M059J (cell line): Measurements from ENCODE around the gene CASS4. TPM values are rescaled to one million over a fixed set of nuclear protein-coding genes. Genes with fewer than 3 reads are reported as not detected.
A peak's percentile ranks its signal among the peaks of the same experiment; 100 is the strongest.

ENCODE experiments used
- DNase-seq: peaks from one replicate; pipeline ENCODE4 v3.0.0-alpha.2; 2012; ENCODE audit warnings: low read depth
- total RNA-seq: library from RNA; depleted of rRNA; stranded (reverse); fragments of >200 nt; shearing (Covaris generic); gene quantifications from 2 replicates; pipeline ENCODE4 v1.2.3, GENCODE V29; 2014

CASS4 gene
- total RNA-seq, 1 experiment from 2014 or later = 0.15 TPM

DNA sequence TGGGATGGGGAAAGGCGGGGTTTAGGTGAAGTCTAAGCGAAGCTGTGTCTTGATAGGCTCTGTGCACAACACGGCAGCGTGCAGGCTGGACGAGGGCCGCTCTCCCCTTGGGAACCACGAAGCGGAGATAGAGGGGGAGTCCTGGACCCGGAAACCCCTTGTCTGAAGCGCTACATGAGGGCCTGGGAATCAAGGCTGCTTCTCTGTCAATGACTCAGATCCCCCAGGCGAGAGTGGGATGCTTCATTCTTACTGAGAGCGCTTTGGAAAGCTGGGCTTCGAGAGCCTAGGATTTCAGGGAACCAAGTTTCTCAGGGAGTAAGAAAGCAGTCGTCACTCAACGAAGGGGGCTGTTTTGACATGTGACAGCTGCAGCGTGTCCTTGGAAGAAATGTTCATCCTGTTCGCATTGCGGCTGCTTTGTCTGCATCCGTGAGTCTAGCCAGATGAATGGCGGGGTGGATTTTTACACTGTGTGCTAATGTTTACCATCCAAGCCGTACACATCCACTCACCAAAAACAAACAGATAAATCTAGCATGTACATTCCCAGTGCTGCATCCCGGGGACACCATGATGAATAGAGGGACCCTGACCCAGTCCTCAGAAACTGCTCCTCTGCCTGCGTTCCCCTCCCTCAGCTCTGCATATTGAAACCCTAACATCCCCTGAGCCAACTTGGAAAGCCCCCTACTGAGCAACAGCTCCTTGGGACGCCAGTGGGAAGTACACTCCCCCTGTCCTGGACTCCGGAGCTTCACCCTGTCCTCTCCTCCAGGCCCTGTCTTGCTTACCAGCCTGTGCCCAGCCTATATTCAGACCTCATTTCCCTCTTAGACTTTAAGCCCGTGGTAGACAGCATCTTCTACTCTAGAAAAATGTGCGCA lies 31.8 kb downstream of the CASS4 start:
- peak; percentile 47 for DNase-seq

DNA sequence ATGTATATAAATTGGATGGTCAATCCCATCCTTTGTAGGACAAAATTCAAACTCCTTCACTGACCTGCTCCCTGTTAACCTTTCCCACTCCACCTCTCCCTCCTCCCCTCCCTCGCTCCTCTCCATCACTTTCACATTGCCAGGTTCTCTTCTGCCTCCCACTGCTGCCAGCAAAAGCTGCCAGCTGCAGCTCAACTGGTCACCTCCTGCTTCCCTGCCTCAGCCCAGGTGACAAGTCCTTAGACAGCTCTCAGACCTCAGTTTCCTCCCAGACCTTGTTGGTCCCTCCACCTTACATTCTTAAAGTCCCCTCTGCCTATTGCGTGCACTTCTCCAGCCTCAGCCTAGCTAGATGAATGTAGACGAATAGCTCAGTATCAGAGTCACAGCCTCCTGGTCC lies 33.1 kb downstream of the CASS4 start:
- DNase-seq = no peak

DNA sequence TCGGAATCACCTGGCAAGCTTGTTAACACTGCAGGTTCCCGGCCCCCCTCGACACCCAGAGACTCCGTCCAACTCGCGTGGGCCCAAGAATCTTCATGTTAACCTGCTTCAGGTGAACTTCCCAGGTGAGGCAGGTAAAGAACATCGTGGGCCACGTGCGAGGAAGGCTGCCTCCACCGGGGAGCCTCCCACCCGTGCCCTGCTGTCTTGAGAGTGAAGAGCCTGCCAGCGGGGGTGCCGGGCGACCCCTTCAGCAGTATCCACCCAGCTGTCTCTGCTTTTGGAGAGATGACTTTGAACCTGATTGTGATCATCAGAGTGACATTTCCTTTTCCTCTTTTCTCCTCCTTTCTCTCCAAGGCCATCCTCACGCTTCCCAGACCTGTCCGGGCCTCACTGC lies 33.5 kb downstream of the CASS4 start:
- no peak for DNase-seq

DNA sequence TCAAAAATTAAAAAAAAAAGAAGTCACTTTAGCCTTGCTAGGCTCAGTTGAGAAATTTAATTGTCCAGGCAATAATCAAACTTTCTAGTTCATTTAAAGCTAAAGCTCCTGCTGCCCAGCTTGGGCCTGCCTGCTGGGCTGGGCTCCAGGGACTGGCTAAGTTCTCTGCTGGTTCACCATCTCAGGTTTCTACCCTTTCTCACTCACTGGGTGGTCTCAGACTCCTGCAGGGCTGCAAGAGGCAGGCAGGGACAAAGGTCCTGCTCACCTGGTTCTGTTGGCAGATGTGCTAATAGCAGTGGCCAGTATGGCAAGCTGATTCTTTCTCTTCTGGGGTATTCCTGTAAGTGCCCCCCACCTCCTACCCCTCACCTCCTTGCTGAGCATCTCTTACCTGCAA lies 35.2 kb downstream of the CASS4 start:
- no peak for DNase-seq

DNA sequence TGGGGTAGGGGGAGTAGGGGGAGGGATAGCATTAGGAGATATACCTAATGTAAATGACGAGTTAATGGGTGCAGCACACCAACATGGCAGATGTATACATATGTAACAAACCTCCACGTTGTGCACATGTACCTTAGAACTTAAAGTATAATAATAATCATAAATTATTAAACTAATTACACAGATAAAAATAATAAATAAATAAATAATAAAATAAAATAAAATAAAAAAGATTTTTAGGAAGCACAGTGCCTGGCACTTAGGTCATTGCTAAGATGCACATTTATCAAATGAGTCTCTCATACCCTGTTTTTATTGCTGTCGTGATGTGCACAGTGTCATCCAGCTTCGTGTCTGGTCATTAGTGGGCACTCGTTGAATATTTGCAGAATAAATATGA lies 37.4 kb downstream of the CASS4 start:
- DNase-seq = no peak

DNA sequence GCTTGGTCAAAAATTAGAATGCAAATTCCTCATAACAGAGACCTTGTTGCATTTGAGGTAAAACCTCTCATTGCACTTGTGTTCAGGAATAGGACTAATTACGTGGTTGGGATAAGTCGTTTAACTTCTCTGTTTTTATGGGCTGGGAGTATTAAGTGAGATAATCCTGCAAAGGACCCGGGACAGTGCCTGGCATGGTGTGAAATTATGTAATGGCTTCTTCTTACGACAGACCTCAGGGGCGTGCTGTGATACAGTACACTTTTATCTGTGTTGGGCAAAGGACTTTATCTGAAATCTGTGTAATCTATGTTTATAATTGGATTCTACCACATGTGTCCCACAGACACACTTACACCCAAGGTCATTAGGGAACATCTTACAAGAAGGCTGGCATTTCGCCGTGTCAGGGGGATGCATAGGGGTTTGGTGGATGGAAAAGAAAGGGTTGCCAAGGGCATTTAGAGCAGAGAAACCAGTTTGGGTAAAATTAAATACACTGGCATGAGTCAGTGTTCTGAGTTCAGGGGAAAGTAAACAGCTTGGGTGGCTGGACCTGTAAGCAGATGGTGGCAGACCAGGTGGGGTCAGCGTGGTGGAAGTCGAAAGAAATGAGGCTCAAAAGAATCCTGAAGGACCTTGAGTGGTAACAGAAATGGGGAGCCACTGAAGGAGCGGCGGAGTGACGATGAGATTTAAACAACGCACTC lies 39.2 kb downstream of the CASS4 start:
- no peak for DNase-seq

DNA sequence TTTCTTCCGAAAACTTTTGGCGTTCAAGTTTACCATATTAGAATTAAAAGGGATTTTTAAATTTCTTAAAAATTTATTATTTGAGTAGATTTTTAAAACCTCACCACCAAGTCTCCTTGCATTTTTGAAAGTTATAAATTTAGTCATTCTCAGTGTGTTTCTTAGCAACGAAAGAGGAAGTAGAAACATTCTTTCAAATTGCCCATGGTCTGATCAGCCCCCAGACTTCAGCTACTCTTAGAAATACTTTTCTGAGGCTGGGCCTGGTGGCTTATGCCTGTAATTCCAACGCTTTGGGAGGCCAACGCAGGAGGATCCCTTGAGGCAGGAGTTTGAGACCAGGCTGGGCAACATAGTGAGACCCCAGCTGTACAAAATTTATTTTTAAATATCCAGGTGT lies 41.3 kb downstream of the CASS4 start:
- no peak for DNase-seq

DNA sequence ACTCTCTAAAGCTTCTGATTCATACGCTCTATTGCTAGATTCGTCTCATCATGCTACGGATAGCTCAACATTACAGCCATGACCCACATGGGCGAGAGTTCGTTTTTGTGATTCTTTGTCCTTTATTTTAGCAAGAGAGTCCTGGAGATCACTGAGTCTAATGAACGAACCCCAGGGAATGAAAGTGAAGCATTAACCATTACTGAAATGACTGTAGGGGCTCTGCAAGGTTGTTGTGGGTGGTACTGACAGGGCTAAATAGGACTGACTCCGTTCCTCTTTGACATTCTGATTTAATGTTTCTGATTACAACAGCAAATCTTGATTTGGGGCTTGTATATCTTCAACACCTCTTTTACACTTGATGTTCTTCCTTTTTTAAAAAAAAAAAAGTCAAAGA lies 42.7 kb downstream of the CASS4 start:
- no peak for DNase-seq

DNA sequence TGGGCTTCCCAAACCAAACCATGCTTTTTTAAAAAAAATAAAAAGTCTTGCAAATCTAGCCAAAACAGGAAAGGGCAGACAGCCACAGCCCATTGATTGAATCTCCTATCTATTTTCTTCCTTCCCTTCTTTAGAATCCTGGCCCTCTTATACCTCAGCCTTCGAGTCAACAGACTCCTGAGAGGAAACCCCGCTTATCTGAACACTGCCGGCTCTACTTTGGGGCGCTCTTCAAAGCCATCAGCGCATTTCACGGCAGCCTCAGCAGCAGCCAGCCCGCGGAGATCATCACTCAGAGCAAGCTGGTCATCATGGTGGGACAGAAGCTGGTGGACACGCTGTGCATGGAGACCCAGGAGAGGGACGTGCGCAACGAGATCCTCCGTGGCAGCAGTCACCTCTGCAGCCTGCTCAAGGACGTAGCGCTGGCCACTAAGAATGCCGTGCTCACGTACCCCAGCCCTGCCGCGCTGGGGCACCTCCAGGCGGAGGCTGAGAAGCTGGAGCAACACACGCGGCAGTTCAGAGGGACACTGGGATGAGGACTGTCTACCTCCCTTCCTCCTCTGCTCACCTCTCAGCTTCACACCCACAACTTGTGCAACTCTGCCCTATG lies 46.3 kb downstream of the CASS4 start:
- no peak for DNase-seq

DNA sequence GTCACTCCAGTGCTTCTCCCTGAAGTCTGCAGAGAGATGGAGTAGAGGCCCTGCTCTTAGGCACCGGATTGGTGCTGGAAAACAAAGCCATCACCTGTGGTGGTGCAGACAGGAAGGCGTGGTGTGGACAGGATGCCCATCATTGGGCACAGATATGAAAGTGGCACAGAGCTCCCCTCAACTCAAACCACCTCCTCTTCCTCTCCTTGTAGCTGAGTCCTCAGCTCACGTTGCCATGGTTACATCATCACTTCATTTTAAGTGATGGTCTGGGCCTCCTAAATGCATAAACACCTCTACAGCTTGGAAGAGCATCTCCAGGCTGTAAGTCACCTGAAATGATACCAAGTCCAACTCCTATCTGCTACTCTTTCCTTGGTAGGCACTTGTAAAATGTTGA lies 48.4 kb downstream of the CASS4 start:
- DNase-seq = no peak

DNA sequence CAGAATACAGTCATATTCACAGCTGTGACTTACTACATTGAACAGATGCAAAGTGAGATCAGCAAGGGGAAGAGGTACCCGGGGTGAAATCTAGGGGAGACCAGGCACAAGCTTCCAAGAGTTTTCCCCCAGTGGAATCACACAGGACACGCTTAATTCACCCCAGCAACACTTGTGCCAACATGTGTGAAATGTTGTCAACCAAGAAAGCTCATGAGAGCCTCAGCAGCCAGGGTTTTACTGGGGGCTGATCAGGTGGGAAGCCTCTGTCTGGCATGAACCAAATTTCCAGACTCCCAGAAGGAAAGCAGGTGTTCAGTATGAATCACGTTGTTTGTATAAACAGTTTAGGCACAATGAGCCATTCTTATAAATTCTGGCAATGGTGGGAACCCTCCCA lies 49.5 kb downstream of the CASS4 start:
- no peak for DNase-seq

DNA sequence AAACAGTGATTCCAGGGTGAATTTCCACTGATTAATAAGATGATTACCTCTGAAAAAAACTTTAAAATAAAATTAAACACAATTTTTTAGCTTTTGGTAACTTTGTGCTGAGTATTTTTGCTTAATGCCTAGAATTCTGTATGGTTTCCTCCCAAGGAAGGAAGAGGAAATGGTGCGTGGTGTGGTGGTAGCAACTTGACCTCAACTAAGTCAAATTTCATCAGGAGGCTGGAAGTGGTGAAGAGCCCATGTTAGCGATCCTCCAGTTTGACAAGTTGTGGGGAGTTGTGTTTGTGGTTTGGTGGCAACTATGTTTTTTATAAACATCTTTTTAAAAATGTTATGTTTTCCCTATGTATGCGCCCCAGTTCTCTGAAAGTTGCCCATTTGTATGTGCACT lies 51.4 kb downstream of the CASS4 start:
- DNase-seq = no peak

DNA sequence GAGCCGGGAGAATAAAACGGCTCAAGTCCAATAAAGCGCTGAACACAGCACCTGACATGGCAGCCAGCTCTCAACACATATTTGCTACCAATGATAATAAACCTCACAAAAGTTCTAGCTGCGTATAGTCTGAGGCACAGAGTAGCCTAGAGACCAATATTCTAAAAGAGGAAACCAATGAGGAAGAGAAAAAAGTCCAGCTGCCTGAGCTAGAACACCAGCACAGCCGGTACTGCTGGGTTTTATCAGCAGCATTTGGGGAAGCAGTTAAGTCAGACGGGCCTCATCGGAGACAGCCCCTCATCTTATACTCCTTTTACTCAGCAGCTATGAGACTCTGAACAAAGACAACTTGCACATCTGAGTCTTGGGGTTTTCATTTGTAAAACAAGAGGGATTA lies 53.9 kb downstream of the CASS4 start:
- DNase-seq = no peak

DNA sequence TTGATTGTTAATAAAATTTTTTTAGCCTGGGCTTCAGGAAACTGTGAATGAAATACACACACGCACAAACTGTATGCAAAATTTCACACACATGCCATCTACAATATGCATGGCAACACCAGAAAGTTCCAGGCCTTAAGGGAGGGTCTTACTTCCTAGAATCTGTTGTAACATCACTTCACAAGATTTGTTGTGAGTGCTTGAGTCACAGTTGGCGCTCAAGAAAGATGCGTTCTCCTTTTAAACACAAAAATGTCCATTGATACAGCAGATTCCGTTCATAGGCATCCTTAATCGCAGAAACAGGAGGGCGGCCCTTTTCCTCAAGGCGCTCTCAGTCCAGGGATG lies 55.9 kb downstream of the CASS4 start:
- no peak for DNase-seq

DNA sequence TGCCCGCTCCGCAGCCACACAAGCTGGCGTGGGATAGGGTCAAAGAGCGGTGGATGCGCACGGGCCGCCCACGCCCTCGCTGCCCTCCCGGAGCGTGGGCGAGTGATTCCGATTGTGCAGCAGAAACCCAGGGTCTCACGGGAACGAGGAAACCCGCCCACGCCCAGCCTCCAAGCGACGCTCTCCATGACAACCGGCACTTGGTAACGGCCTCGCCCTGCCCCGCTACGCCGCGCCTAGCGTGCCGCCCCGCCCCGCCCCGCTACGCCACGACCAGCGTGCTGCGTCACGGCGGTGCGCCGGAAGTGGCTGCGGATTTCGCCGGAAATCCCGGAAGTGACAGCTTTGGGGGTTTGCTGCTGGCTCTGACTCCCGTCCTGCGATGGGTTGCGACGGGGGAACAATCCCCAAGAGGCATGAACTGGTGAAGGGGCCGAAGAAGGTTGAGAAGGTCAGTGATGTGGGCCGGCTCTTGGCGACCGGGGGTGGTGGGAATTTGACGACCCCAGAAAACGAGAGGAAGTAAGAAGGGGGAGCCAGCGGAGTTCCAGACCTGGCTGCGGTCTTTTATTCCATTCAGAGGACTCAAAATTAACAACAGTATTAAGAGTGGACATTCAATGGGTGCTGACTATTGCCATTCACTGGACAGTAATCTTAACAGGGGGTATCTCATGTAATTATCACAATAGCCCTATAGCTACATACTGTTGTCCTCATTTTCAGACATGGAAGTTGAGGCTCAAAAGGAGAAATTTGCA lies 56.4 kb downstream of the CASS4 start, which contains the start of gene RTF2:
Gene RTF2 (plus strand): TSS at position 312 of the 761 bp plus-strand sequence. CDS start 71 bp downstream, at position 383.
- peak; percentile 94 for DNase-seq

DNA sequence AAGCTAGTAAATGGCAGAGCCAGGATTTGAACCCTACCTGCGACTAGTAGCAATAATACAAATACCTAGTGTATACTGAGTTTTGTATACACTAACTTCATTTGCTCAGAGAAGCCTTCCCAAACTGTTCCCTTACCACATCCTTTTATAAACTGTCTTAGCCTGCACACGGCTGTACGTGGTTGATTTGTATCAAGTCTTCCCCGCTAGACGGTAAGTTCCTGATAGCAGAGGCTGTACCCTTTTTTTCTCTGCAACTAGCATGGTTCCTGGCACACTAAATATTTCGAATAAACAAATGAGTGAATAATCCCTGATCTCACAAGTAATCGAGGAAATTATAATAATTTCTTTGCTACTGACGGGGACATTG lies 57.0 kb downstream of the CASS4 start:
- no peak for DNase-seq

DNA sequence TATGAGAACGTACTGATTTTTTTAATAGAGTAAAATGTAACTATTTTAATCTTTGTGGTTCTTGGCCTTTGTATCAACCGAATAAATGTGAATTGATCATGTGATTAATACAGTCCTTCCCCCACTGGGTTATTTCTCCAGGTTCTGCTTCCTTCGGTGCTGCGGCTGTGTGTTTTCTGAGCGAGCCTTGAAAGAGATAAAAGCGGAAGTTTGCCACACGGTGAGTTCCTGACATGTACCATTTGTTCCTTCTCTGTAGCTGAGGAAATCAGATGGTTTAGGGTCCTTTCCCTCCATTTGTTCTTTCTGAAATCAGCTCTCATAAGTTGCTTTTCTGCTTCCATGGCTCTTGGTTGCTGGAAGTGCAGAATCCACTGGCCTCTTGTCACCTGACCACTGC lies 71.9 kb downstream of the CASS4 start:
- no peak for DNase-seq

DNA sequence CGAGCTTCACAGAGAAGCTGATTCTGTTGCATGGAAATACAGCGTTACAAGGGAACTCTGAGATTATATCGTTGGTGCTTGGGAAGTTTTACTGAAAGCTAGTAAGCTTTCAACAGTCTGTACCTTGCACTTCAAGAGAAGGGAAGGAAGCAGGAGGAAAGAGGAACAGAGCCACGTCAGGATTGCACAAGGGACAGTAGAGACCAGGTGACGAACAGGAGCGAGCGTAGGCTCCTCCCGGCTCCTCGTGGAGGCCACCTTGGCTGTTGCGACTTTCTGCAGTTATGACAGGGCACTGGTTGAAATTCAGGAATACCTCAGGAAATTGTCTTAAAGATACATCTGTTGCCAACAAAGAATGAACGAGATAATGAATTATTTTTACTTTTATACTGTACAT lies 75.2 kb downstream of the CASS4 start:
- DNase-seq = no peak

DNA sequence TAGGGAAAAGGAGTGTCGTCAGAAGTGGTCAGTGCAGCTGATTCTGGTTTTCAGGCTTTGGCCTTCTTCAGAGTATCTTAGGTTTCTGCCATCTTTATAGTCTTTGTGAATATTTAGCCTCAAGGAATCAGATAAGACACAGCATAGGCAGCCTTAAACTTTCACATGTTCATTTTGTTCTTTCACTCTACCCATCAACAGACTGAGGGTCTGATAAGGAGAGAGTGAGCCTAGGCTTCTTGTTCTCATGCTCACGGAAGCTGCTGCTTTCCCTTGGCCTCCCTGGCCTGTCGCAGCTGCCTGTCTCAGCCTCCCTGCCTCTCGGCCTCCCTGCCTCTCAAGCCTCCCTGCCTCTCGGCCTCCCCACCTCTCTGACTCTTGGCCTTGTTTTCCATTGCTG lies 76.5 kb downstream of the CASS4 start:
- no peak for DNase-seq

DNA sequence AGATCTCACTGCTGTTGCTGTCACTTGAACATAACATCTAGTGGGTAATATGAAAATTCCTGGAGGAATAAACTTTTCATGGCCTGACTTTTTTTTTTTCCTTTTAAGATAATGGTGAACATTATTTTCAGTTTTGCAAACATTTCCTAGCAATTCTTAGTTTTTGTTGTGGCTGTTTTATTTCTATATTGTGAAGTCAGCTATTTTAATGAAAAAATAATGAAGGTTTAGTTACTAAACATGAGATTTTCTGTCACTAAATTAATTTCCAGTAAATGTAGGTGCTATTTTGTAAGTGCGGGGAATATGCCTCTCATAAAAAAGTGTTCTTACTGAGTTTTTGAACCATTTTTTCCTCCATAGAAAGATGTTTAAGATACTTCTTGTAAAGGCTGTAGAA lies 89.1 kb downstream of the CASS4 start:
- no peak for DNase-seq

DNA sequence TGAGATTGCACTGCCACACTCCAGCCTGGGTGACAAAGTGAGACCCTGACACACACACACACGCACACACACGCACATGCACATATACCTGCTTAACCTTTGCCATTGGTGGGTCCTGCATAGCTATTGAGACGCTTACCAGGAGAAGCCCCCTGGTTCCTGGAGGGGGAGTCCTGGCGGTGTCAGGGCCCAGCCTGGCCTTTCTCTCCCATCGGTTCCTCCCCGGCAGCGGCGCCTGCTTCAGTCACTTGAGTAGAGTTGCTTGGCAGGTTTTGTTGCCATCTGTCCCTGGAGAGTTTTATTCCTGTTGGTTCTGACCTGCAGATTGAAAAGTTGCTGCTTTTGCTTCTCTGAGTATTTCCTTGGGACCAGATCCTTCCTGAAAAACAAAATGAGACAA lies 91.9 kb downstream of the CASS4 start:
- no peak for DNase-seq

DNA sequence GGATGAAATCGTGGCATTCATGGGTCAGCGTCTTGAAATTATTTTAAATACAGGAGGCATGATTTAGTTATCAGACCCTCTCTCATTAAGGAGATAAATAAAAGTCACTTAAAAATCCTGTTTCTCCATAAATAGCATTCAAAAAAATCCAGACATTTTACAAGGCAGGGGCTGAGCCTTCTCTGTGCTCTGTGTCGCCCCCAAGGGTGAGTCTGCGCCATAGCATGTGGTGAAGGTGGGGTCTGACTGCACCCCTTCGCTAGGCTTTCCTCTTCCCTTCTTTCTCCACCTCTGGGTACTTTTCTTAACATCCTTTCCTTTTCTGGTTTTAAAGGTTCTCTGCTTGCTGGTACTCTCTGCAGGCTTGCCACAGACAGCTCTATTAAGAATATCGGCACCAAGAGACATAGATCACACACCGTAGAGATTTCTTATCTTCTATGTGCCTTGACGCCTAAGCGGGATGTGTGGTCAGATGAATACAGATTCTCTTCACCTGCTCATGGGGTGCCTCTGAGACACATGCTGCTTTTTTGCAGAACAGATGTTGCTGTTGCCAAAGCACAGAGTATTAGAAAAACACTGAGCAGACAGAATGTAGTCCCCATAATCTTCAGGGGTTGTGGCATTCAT lies 92.4 kb downstream of the CASS4 start:
- no peak for DNase-seq
